Adrenal gland (tissue), 12 donors: ENCODE data around the gene CUL1. TPM values are rescaled to one million over a fixed set of nuclear protein-coding genes. Genes with fewer than 3 reads are reported as not detected.

Experiments
- DNase-seq, 7 donors: peaks; one replicate each; pipeline ENCODE4 v3.0.0-alpha.2; 2019 to 2020
- H3K27ac ChIP-seq, 5 donors: fragments of 200-600 bp; sonication (generic) in 4 of 5; 1 replicate in 3 of 5; 2 replicates in 2 of 5; pipeline versions ENCODE4 v1.5.1 to v1.8.0; 2016 to 2020; ENCODE audit warnings: mild to moderate bottlenecking in 1 of 5
- H3K27me3 ChIP-seq: fragments of 200-600 bp; 2 replicates; pipeline ENCODE4 v1.8.0; 2021
- H3K36me3 ChIP-seq, 2 donors: fragments of 200-600 bp; replicated peaks in 1 of 2; 1 replicate in 1 of 2; 2 replicates in 1 of 2; pipeline versions ENCODE4 v1.5.1 to v1.8.0; 2018 to 2022
- H3K4me1 ChIP-seq, 2 donors: fragments of 200-600 bp; replicated peaks in 1 of 2; 1 replicate in 1 of 2; 2 replicates in 1 of 2; pipeline versions ENCODE4 v1.5.1 to v1.8.0; 2018 to 2021
- H3K4me3 ChIP-seq, 4 donors: fragments of 200-600 bp; sonication (generic) in 3 of 4; one replicate each; pipeline ENCODE4 v1.5.1; 2016 to 2018
- H3K9me3 ChIP-seq, 3 donors: fragments of 200-600 bp; sonication (generic) in 1 of 3; replicated peaks in 1 of 3; 1 replicate in 2 of 3; 2 replicates in 1 of 3; pipeline versions ENCODE4 v1.5.1 to v1.8.0; 2016 to 2021
- POLR2A ChIP-seq, 2 donors: fragments of 450-650 bp; IDR thresholded peaks; one replicate each; pipeline ENCODE4 v1.6.1; 2017; ENCODE audit warnings: antibody characterized with exemption in 2 of 2, mild to moderate bottlenecking in 2 of 2, moderate library complexity in 1 of 2
- WGBS, 4 donors: extraction: QIAGEN DNeasy Blood & Tissue Kit in 2 of 4; methylation state at CpG; one replicate each; pipeline versions ENCODE4 v1.1.5 to v1.1.7; 2013 to 2017; 5-methylcytosine and 5-hydroxymethylcytosine counted together
- intact Hi-C, 2 donors: fragments of 100-400 bp; cut with DNase I; formaldehyde crosslinking; loops; one replicate each; pipeline versions ENCODE4 v1.14.1 to v1.15.0; 2022 to 2023
- polyA plus RNA-seq, 3 donors: library from polyadenylated mRNA; stranded (reverse); fragments of 200-250 nt in 2 of 3; fragments of 350-450 nt in 1 of 3; fragmentation: Illumina TruSeq in 1 of 3; extraction: RNeasy Lipid Tissue Mini Kit (QIAGEN cat#74804) in 1 of 3; gene quantifications; one replicate each; pipeline ENCODE4 v1.2.3, GENCODE V29; 2013 to 2014
- total RNA-seq, 9 donors: library from RNA; depleted of rRNA in 4 of 9; stranded (reverse); fragments of >200 nt in 4 of 9; fragments of 120-200 nt in 1 of 9; fragmentation: NEBNext Ultra II Directional in 1 of 9; extraction: Animal tissue kit (Norgen Biotek cat#: 25700) in 1 of 9; gene quantifications; one replicate each; pipeline versions ENCODE4 v1.1.0 to v1.2.4, GENCODE V29; 2013 to 2023
- TF ChIP-seq, protein P1 (sequence below), 6 experiments: fragments of 450-650 bp in 4 of 6; fragments of 200-600 bp in 2 of 6; sonication (generic) in 1 of 6; IDR thresholded peaks; 1 replicate in 5 of 6; 2 replicates in 1 of 6; pipeline versions ENCODE4 v1.5.1 to v1.8.0; 2016 to 2021; ENCODE audit warnings: antibody characterized with exemption in 6 of 6, mild to moderate bottlenecking in 2 of 6, moderate library complexity in 1 of 6
- donor health status: healthy with polysubstance abuse.
- donor health status: Bipolar disorder and iron deficiency.
- donor health status: DM: yes; HTN: yes; CAD: no.
- donor health status: DM: no; HTN: no; CAD: no.
- donor health status: DM: no; HTN: no; CAD: no.
- donor health status: DM: yes; HTN: yes; CAD: no.

The CUL1 gene
- total and polyA plus RNA-seq, 12 donors: 20.8 to 106 (median 38.2) TPM

DNA sequence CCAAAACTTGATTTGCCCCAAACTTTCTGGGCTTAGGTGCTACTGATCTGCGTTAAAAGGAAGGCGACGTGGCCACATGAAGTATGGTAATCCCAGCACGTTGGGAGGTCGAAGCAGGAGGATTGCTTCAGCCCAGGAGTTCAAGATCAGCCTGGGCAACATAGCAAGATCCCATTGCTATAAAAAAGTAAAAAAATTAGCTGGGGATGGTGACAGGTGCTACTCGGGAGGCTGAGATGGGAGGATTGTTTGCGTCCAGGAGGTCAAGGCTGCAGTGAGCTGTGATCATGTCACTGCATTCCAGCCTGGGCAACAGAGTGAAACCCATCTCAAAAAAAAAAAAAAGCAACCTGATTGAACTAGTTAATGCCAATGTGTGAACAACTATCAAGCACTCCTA is 5.1 kb upstream of the CUL1 start:
- DNase-seq: no peak
- no peaks in the 10 kb centered on the region for H3K36me3 ChIP-seq
- peaks cover 0 to 4% of the 10 kb centered on the region in 2 donors for H3K4me1 ChIP-seq
- 91 to 96% (median 93%) methylated on average over 7 of the region's 7 CpGs for WGBS, 4 donors
- H3K9me3 ChIP-seq: no peaks in the 10 kb centered on the region
- H3K4me3 ChIP-seq: no peak overlapping the region
- H3K27ac ChIP-seq: no peak overlapping the region
- no peaks in the 10 kb centered on the region for H3K27me3 ChIP-seq
- intact Hi-C loops: loop anchor here in 1 of 2 donors (10.0 kb wide), 1 partner anchor 261 kb away; no protein-coding TSS in a partner anchor
- TF ChIP-seq, protein P1, sequence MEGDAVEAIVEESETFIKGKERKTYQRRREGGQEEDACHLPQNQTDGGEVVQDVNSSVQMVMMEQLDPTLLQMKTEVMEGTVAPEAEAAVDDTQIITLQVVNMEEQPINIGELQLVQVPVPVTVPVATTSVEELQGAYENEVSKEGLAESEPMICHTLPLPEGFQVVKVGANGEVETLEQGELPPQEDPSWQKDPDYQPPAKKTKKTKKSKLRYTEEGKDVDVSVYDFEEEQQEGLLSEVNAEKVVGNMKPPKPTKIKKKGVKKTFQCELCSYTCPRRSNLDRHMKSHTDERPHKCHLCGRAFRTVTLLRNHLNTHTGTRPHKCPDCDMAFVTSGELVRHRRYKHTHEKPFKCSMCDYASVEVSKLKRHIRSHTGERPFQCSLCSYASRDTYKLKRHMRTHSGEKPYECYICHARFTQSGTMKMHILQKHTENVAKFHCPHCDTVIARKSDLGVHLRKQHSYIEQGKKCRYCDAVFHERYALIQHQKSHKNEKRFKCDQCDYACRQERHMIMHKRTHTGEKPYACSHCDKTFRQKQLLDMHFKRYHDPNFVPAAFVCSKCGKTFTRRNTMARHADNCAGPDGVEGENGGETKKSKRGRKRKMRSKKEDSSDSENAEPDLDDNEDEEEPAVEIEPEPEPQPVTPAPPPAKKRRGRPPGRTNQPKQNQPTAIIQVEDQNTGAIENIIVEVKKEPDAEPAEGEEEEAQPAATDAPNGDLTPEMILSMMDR (IDR thresholded peaks at IDR 0.05): no peak
- TF ChIP-seq POLR2A (IDR thresholded peaks at IDR 0.05): no peak

DNA sequence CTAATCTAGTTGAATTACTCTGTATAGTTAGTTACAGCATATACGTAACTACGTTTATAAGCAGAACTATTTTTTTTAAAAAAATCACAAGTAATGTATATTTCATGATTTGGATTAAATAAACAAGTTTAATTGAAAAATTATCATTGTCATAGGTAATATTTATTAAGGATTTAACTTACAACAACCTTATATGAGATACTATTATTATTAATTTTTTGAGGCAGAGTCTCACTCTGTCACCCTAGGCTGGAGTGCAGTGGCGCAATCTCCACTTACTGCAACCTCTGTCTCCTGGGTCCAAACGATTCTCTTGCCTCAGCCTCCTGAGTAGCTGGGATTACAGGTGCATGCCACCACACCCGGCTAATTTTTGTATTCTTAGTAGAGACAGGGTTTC is 4.1 kb upstream of the CUL1 start:
- peaks cover 0 to 4% of the 10 kb centered on the region in 2 donors for H3K4me1 ChIP-seq
- intact Hi-C loops: loop anchor here in 1 of 2 donors (10.0 kb wide), 1 partner anchor 260 kb away; no protein-coding TSS in a partner anchor
- TF ChIP-seq, protein P1 (IDR thresholded peaks at IDR 0.05): no peak
- no peak for TF ChIP-seq POLR2A (IDR thresholded peaks at IDR 0.05)
- H3K36me3 ChIP-seq: no peaks in the 10 kb centered on the region
- 83 to 96% (median 89%) methylated on average over 5 of the region's 5 CpGs for WGBS, 4 donors
- H3K27me3 ChIP-seq: no peaks in the 10 kb centered on the region
- no peak overlapping the region for H3K4me3 ChIP-seq
- no peaks in the 10 kb centered on the region for H3K9me3 ChIP-seq
- no peak for DNase-seq
- no peak overlapping the region for H3K27ac ChIP-seq

DNA sequence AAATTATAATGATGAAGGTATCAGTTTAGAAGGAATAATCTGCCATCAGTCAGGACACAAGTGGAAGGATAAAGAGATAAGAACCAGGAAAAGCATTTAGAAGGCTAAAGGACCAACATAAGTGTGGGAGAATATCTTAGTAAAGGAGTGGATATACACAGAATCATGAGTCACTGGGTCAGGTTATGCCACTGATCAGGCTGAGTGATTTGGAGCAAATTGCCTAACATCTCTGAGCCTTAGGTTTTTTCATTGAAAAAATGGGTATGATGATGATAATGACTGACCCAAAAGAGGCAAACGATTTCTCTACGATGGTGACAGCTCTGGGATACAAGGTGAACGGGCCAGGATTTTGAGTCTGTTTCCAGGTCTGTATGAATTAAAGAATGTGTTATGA is 2.8 kb upstream of the CUL1 start:
- Histone ChIP-seq H3K4me1 (peaks cover 8 to 13% of the 10 kb centered on the region in 2 donors), H3K27me3 (no peaks in the 10 kb centered on the region), H3K9me3 (no peaks in the 10 kb centered on the region), H3K27ac (no peak overlapping the region), H3K4me3 (no peak overlapping the region), H3K36me3 (no peaks in the 10 kb centered on the region)
- DNase-seq: no peak
- TF ChIP-seq, protein P1 (IDR thresholded peaks at IDR 0.05): no peak
- no peak for TF ChIP-seq POLR2A (IDR thresholded peaks at IDR 0.05)
- 81 to 98% (median 93%) methylated on average over 3 of the region's 3 CpGs for WGBS, 4 donors
- intact Hi-C loops: loop anchor here in 1 of 2 donors (10.0 kb wide), 1 partner anchor 259 kb away; no protein-coding TSS in a partner anchor

DNA sequence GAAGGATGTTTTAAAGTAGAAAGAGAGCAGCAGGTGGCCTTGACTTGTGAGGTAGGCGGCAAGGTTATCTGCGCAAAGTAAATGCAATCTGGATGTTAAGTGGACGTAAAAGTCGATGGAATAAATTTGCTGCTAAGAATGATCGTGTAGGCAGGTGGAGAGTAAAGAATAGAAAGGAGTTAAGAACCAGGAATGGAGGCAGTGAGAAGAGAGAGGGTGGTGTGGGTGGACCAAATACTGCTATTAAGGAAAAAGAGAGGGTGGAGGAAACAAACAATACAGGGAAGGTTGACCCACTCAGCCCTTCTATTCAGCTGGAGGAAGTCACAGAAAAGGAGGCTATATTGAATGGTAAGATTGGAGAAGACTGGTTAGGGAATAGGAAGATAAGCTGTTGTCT is 1.9 kb upstream of the CUL1 start:
- H3K27ac ChIP-seq: no peak overlapping the region
- intact Hi-C loops: loop anchor here in 1 of 2 donors (10.0 kb wide), 1 partner anchor 258 kb away; no protein-coding TSS in a partner anchor
- WGBS, 4 donors: 89 to 97% (median 94%) methylated on average over 5 of the region's 5 CpGs

More for the DNA sequence above, 1.9 kb upstream of the CUL1 start:
- H3K4me1 ChIP-seq: peaks cover 17 to 21% of the 10 kb centered on the region in 2 donors
- TF ChIP-seq, protein P1 (IDR thresholded peaks at IDR 0.05): no peak
- no peak for TF ChIP-seq POLR2A (IDR thresholded peaks at IDR 0.05)
- DNase-seq: no peak
- H3K27me3 ChIP-seq: no peaks in the 10 kb centered on the region
- H3K9me3 ChIP-seq: no peaks in the 10 kb centered on the region
- H3K4me3 ChIP-seq: no peak overlapping the region
- H3K36me3 ChIP-seq: no peaks in the 10 kb centered on the region
